Adrenal gland (tissue), 12 donors: ENCODE data around the gene MGAT4A. TPM values are rescaled to one million over a fixed set of nuclear protein-coding genes. Genes with fewer than 3 reads are reported as not detected.
A peak's percentile ranks its signal among the peaks of the same experiment; 100 is the strongest.

Experiments
- DNase-seq, 7 donors: peaks; one replicate each; pipeline ENCODE4 v3.0.0-alpha.2; 2019 to 2020
- H3K27ac ChIP-seq, 5 donors: fragments of 200-600 bp; sonication (generic) in 4 of 5; 1 replicate in 3 of 5; 2 replicates in 2 of 5; pipeline versions ENCODE4 v1.5.1 to v1.8.0; 2016 to 2020; ENCODE audit warnings: mild to moderate bottlenecking in 1 of 5
- H3K27me3 ChIP-seq: fragments of 200-600 bp; 2 replicates; pipeline ENCODE4 v1.8.0; 2021
- H3K36me3 ChIP-seq, 2 donors: fragments of 200-600 bp; replicated peaks in 1 of 2; 1 replicate in 1 of 2; 2 replicates in 1 of 2; pipeline versions ENCODE4 v1.5.1 to v1.8.0; 2018 to 2022
- H3K4me1 ChIP-seq, 2 donors: fragments of 200-600 bp; replicated peaks in 1 of 2; 1 replicate in 1 of 2; 2 replicates in 1 of 2; pipeline versions ENCODE4 v1.5.1 to v1.8.0; 2018 to 2021
- H3K4me3 ChIP-seq, 4 donors: fragments of 200-600 bp; sonication (generic) in 3 of 4; one replicate each; pipeline ENCODE4 v1.5.1; 2016 to 2018
- H3K9me3 ChIP-seq, 3 donors: fragments of 200-600 bp; sonication (generic) in 1 of 3; replicated peaks in 1 of 3; 1 replicate in 2 of 3; 2 replicates in 1 of 3; pipeline versions ENCODE4 v1.5.1 to v1.8.0; 2016 to 2021
- POLR2A ChIP-seq, 2 donors: fragments of 450-650 bp; IDR thresholded peaks; one replicate each; pipeline ENCODE4 v1.6.1; 2017; ENCODE audit warnings: antibody characterized with exemption in 2 of 2, mild to moderate bottlenecking in 2 of 2, moderate library complexity in 1 of 2
- WGBS, 4 donors: extraction: QIAGEN DNeasy Blood & Tissue Kit in 2 of 4; methylation state at CpG; one replicate each; pipeline versions ENCODE4 v1.1.5 to v1.1.7; 2013 to 2017; 5-methylcytosine and 5-hydroxymethylcytosine counted together
- intact Hi-C, 2 donors: fragments of 100-400 bp; cut with DNase I; formaldehyde crosslinking; loops; one replicate each; pipeline versions ENCODE4 v1.14.1 to v1.15.0; 2022 to 2023
- polyA plus RNA-seq, 3 donors: library from polyadenylated mRNA; stranded (reverse); fragments of 200-250 nt in 2 of 3; fragments of 350-450 nt in 1 of 3; fragmentation: Illumina TruSeq in 1 of 3; extraction: RNeasy Lipid Tissue Mini Kit (QIAGEN cat#74804) in 1 of 3; gene quantifications; one replicate each; pipeline ENCODE4 v1.2.3, GENCODE V29; 2013 to 2014
- total RNA-seq, 9 donors: library from RNA; depleted of rRNA in 4 of 9; stranded (reverse); fragments of >200 nt in 4 of 9; fragments of 120-200 nt in 1 of 9; fragmentation: NEBNext Ultra II Directional in 1 of 9; extraction: Animal tissue kit (Norgen Biotek cat#: 25700) in 1 of 9; gene quantifications; one replicate each; pipeline versions ENCODE4 v1.1.0 to v1.2.4, GENCODE V29; 2013 to 2023
- TF ChIP-seq, protein P1 (sequence below), 6 experiments: fragments of 450-650 bp in 4 of 6; fragments of 200-600 bp in 2 of 6; sonication (generic) in 1 of 6; IDR thresholded peaks; 1 replicate in 5 of 6; 2 replicates in 1 of 6; pipeline versions ENCODE4 v1.5.1 to v1.8.0; 2016 to 2021; ENCODE audit warnings: antibody characterized with exemption in 6 of 6, mild to moderate bottlenecking in 2 of 6, moderate library complexity in 1 of 6
- donor health status: healthy with polysubstance abuse.
- donor health status: Bipolar disorder and iron deficiency.
- donor health status: DM: yes; HTN: yes; CAD: no.
- donor health status: DM: no; HTN: no; CAD: no.
- donor health status: DM: no; HTN: no; CAD: no.
- donor health status: DM: yes; HTN: yes; CAD: no.

The MGAT4A gene
- total and polyA plus RNA-seq, 12 donors: 5.2 to 34.4 (median 18.7) TPM

DNA sequence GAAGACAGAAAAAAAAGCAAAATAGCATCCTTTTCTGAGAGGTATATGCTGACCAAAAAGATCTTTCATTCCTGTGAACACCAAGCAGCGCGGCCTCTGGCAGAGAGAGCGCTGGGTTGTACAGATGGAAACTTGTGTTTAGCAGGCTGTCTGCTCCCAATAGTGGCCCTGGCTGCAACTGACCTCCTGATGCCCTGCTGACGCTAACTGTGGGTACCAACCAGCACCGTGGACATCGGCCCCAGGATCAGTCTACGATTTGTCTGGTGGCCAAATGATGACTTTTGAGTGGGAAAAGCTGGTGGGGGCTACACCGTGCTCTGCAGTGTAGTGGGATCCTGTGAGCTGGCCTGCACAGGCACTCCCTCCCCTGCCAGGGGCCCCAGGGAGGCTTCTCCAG is 138.4 kb downstream of the MGAT4A start:
- WGBS, 4 donors: 95 to 98% (median 96%) methylated on average over 4 to 8 of the region's 8 CpGs
- H3K4me1 ChIP-seq: no peaks in the 10 kb centered on the region
- TF ChIP-seq, protein P1, sequence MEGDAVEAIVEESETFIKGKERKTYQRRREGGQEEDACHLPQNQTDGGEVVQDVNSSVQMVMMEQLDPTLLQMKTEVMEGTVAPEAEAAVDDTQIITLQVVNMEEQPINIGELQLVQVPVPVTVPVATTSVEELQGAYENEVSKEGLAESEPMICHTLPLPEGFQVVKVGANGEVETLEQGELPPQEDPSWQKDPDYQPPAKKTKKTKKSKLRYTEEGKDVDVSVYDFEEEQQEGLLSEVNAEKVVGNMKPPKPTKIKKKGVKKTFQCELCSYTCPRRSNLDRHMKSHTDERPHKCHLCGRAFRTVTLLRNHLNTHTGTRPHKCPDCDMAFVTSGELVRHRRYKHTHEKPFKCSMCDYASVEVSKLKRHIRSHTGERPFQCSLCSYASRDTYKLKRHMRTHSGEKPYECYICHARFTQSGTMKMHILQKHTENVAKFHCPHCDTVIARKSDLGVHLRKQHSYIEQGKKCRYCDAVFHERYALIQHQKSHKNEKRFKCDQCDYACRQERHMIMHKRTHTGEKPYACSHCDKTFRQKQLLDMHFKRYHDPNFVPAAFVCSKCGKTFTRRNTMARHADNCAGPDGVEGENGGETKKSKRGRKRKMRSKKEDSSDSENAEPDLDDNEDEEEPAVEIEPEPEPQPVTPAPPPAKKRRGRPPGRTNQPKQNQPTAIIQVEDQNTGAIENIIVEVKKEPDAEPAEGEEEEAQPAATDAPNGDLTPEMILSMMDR (IDR thresholded peaks at IDR 0.05): no peak
- TF ChIP-seq POLR2A (IDR thresholded peaks at IDR 0.05): no peak
- no peaks in the 10 kb centered on the region for H3K9me3 ChIP-seq
- H3K27ac ChIP-seq: no peak overlapping the region
- H3K27me3 ChIP-seq: no peaks in the 10 kb centered on the region
- intact Hi-C loops: no loop called here
- no peaks in the 10 kb centered on the region for H3K36me3 ChIP-seq
- H3K4me3 ChIP-seq: no peak overlapping the region
- peak in 1 of 7 donors; percentile 36 for DNase-seq

DNA sequence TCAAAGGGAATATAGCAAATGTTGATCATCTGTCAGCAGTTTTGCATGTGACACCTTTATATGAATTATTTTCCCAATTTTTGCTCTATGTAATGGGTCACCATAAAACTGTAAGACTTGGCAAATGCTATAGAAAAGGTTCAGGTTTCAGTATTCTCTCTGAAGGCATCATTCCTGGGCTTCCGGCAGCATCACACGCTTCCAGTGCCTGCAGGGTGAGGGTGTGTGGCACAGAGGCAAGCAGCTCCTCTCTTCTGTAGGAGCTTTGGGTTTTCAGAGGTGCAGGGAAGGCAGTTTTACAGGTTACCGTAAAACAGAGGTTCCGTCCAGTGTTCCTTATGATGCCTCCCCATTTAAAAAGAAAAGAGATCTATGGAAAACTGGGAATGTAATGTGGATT is 141.4 kb downstream of the MGAT4A start:
- Histone ChIP-seq H3K27ac (no peak overlapping the region), H3K27me3 (no peaks in the 10 kb centered on the region), H3K36me3 (peaks cover 0 to 11% of the 10 kb centered on the region in 2 donors), H3K9me3 (no peaks in the 10 kb centered on the region), H3K4me1 (no peaks in the 10 kb centered on the region), H3K4me3 (no peak overlapping the region)
- TF ChIP-seq, protein P1 (IDR thresholded peaks at IDR 0.05): no peak
- TF ChIP-seq POLR2A (IDR thresholded peaks at IDR 0.05): no peak
- intact Hi-C loops: no loop called here
- 94 to 98% (median 96%) methylated on average over 4 of the region's 4 CpGs for WGBS, 4 donors
- no peak for DNase-seq

DNA sequence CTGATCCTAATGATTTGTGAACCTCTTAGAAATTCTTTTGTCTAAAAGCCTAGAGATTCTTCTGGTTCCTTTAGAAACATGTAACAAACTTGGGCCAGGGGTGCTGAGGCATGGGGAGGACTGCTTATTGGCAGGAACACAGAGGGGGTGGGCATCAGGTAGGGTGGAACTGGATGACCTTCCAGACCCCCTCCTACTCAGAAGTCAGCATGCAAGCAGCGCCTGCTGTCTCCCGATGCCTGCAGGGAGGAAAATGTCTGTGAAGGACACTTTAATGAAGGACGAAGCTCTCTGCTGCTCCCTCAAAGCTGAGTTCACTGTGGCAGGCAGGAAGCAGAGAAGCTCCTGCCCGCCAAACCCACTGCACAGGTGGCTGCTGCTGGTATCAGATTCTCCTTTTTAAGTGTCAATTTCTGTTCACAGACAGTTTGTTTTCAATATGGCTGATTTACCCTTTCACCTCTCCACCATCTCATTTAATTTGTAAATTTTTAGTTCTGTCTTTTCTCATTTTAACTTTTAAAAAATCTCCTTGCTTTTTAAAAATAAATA is 142.0 kb downstream of the MGAT4A start:
- Histone ChIP-seq H3K4me3 (no peak overlapping the region), H3K36me3 (peaks cover 0 to 11% of the 10 kb centered on the region in 2 donors), H3K9me3 (no peaks in the 10 kb centered on the region), H3K27me3 (no peaks in the 10 kb centered on the region), H3K27ac (no peak overlapping the region), H3K4me1 (no peaks in the 10 kb centered on the region)
- 51 to 62% (median 56%) methylated on average over 4 of the region's 4 CpGs for WGBS, 4 donors
- DNase-seq: peak in 1 of 7 donors; percentile 30
- intact Hi-C loops: no loop called here
- TF ChIP-seq, protein P1 (IDR thresholded peaks at IDR 0.05): no peak

DNA sequence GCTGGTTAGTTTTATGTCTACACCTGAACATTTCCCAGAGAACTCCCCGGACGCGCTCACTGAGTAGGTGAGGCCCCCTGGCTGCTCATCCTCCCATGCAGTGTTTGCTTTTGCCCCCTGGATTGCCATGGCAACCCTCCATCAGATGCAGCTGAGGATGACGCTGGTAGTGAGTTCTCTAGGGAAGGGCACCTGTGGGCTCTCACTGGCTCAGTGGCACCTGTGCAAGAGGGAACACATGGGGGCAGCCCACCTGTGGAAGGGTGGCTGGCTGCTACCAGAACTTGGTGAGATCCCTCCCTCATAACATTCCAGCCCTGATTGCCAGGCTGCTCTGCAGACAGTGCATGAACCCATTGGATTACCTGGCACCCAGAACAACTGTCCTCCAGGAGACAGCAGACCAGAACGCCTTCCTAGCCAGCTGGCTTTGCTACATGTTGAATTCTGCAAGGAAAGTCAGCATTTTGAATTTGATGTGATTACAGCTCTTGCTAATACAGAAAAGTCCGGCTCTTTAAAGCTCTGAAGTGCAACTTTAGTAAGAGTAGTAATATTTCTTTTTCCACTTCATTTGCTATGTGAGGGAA is 144.3 kb downstream of the MGAT4A start:
- Histone ChIP-seq H3K27me3 (no peaks in the 10 kb centered on the region), H3K9me3 (no peaks in the 10 kb centered on the region), H3K4me1 (no peaks in the 10 kb centered on the region), H3K36me3 (peaks cover 0 to 24% of the 10 kb centered on the region in 2 donors), H3K4me3 (no peak overlapping the region), H3K27ac (no peak overlapping the region)
- TF ChIP-seq, protein P1 (IDR thresholded peaks at IDR 0.05): no peak
- no peak for TF ChIP-seq POLR2A (IDR thresholded peaks at IDR 0.05)
- 92 to 98% (median 96%) methylated on average over 5 to 6 of the region's 6 CpGs for WGBS, 4 donors
- peak in 1 of 7 donors; percentile 39 for DNase-seq
- intact Hi-C loops: no loop called here
